GM12878 (cell line): Measurements from ENCODE around the gene MAGI2. TPM values are rescaled to one million over a fixed set of nuclear protein-coding genes. Genes with fewer than 3 reads are reported as not detected.

Experiments
- ATAC-seq: fragments of 200-7000 bp; cut with Tn5 transposase; 3 replicates; pipeline ENCODE4 v1.9.1; 2020; ENCODE audit warnings: mild to moderate bottlenecking, moderate library complexity
- BruUV-seq: library from RNA; stranded (reverse); fragments of 400-500 nt; replicated peaks from 2 replicates; lab custom pipeline; 2021; lab: Mats Ljungman, UMichigan
- CTCF ChIA-PET: fragments of 300-600 bp; sonication (Branson Sonifier 250); formaldehyde crosslinking; extraction: SDS; loops from one replicate; lab custom pipeline; 2021; ENCODE audit warnings: inconsistent platforms; lab: Yijun Ruan, JAX
- POLR2A ChIA-PET: fragments of 350-600 bp; formaldehyde crosslinking; extraction: SDS; loops from one replicate; lab custom pipeline; 2021; ENCODE audit warnings: inconsistent platforms; lab: Charles Lee
- RAD21 ChIA-PET: fragments of 300-600 bp; sonication (Branson Sonifier 250); formaldehyde crosslinking; loops from one replicate; lab custom pipeline; 2023; ENCODE audit warnings: antibody characterized with exemption; ENCODE audit not compliant: unreplicated experiment; lab: Charles Lee
- SMC1A ChIA-PET: fragments of 300-600 bp; sonication (Branson Sonifier 250); formaldehyde crosslinking; loops from one replicate; lab custom pipeline; 2023; ENCODE audit not compliant: unreplicated experiment, uncharacterized antibody; lab: Charles Lee
- DNase-seq: peaks from one replicate; pipeline ENCODE4 v3.0.0-alpha.2; 2011; ENCODE audit warnings: low read depth, low spot score
- FAIRE-seq: peaks from 3 replicates; lab custom pipeline; 2011; peaks lifted over from hg19 to GRCh38; lab: Jason Lieb, UNC
- H2AFZ ChIP-seq: 2 replicates; pipeline ENCODE4 v1.6.0; 2011; ENCODE audit warnings: low read depth, low read length, control low read depth; ENCODE audit not compliant: control insufficient read depth
- H3K27ac ChIP-seq: 2 replicates; pipeline ENCODE4 v1.5.1; 2011; ENCODE audit warnings: control low read depth; ENCODE audit not compliant: control insufficient read depth, insufficient read depth
- H3K27me3 ChIP-seq, 2 experiments: replicated peaks in 1 of 2; 2 replicates each; pipeline versions ENCODE4 v1.6.0 to v1.6.1; 2011; ENCODE audit warnings: low read length in 1 of 2; ENCODE audit not compliant: control insufficient read depth in 2 of 2, insufficient read depth in 2 of 2
- H3K36me3 ChIP-seq, 2 experiments: 2 replicates each; pipeline ENCODE4 v1.5.1; 2011; ENCODE audit warnings: low read length in 1 of 2; ENCODE audit not compliant: control insufficient read depth in 2 of 2, insufficient read depth in 2 of 2
- H3K4me1 ChIP-seq: 2 replicates; pipeline ENCODE4 v1.6.1; 2011; ENCODE audit warnings: mild to moderate bottlenecking, low read length, moderate library complexity, mixed read lengths; ENCODE audit not compliant: control insufficient read depth, insufficient read depth
- H3K4me2 ChIP-seq: 2 replicates; pipeline ENCODE4 v1.6.0; 2011; ENCODE audit warnings: control low read depth; ENCODE audit not compliant: control insufficient read depth, insufficient read depth
- H3K4me3 ChIP-seq: fragments of 200-600 bp; sonication (generic); 2 replicates; pipeline ENCODE4 v1.5.1; 2016
- H3K79me2 ChIP-seq: 2 replicates; pipeline ENCODE4 v1.6.0; 2011; ENCODE audit warnings: low read length; ENCODE audit not compliant: control insufficient read depth, insufficient read depth
- H3K9ac ChIP-seq: 2 replicates; pipeline ENCODE4 v1.8.0; 2011; ENCODE audit warnings: low read length, control low read depth, mixed read lengths; ENCODE audit not compliant: control insufficient read depth, insufficient read depth
- H3K9me3 ChIP-seq: replicated peaks from 3 replicates; pipeline ENCODE4 v1.5.1; 2011; ENCODE audit warnings: mild to moderate bottlenecking, low read length; ENCODE audit not compliant: control insufficient read depth, insufficient read depth
- H4K20me1 ChIP-seq: 2 replicates; pipeline ENCODE4 v1.6.0; 2011; ENCODE audit not compliant: control insufficient read depth, insufficient read depth
- BHLHE40 ChIP-seq, 2 experiments: fragments of 450-650 bp in 1 of 2; IDR thresholded peaks; 2 replicates each; pipeline ENCODE4 v1.6.1; 2011 to 2017; ENCODE audit warnings: low read depth in 2 of 2, borderline replicate concordance in 1 of 2, improper control_type of control experiment in 1 of 2, low read length in 1 of 2, mild to moderate bottlenecking in 1 of 2
- FOS ChIP-seq: IDR thresholded peaks from 3 replicates; pipeline ENCODE4 v1.6.1; 2011; ENCODE audit warnings: borderline replicate concordance; ENCODE audit not compliant: insufficient read length; ENCODE audit errors: extremely low read depth
- FOXM1 ChIP-seq: IDR thresholded peaks from 2 replicates; pipeline ENCODE4 v1.6.1; 2012; ENCODE audit warnings: low read depth, mild to moderate bottlenecking, inconsistent platforms, low read length, moderate library complexity
- HDGF ChIP-seq: fragments of 450-650 bp; IDR thresholded peaks from 2 replicates; pipeline ENCODE4 v1.6.1; 2016; ENCODE audit warnings: antibody characterized with exemption
- IKZF2 ChIP-seq, 2 experiments: fragments of 450-650 bp; IDR thresholded peaks; 2 replicates each; pipeline ENCODE4 v1.6.1; 2017; ENCODE audit warnings: mild to moderate bottlenecking in 2 of 2, moderate library complexity in 2 of 2
- JUNB ChIP-seq: IDR thresholded peaks from 2 replicates; pipeline ENCODE4 v1.6.1; 2016; ENCODE audit warnings: antibody characterized with exemption, mild to moderate bottlenecking
- NR2F1 ChIP-seq: fragments of 450-650 bp; conservative IDR thresholded peaks from 2 replicates; pipeline ENCODE4 v1.6.1; 2017; ENCODE audit warnings: mild to moderate bottlenecking
- SIX5 ChIP-seq: IDR thresholded peaks from 2 replicates; pipeline ENCODE4 v1.6.1; 2011; ENCODE audit warnings: mild to moderate bottlenecking, low read depth, low read length, moderate library complexity; ENCODE audit not compliant: severe bottlenecking
- SRF ChIP-seq, 2 experiments: IDR thresholded peaks; 2 replicates each; pipeline ENCODE4 v1.6.1; 2011; ENCODE audit warnings: low read depth in 2 of 2, low read length in 2 of 2, mild to moderate bottlenecking in 1 of 2, moderate library complexity in 1 of 2
- YBX1 ChIP-seq: fragments of 450-650 bp; IDR thresholded peaks from 2 replicates; pipeline ENCODE4 v1.6.1; 2016; ENCODE audit warnings: antibody characterized with exemption
- YY1 ChIP-seq: IDR thresholded peaks from 2 replicates; pipeline ENCODE4 v1.6.1; 2011; ENCODE audit warnings: low read depth, mild to moderate bottlenecking, low read length
- WGBS: methylation state at CpG from one replicate; pipeline ENCODE4 v1.1.6; 2016; ENCODE audit warnings: low lambda C conversion rate; ENCODE audit not compliant: insufficient replicate concordance, insufficient coverage; ENCODE audit errors: missing lambda C conversion rate; 5-methylcytosine and 5-hydroxymethylcytosine counted together
- in situ Hi-C: fragments of 300-500 bp; cut with MboI; formaldehyde crosslinking; loops from 9 replicates; pipeline ENCODE4 v1.14.3; 2018; ENCODE audit warnings: mixed read lengths
- intact Hi-C: fragments of 100-400 bp; cut with micrococcal nuclease; formaldehyde crosslinking; loops from one replicate; pipeline ENCODE4 v1.14.2; 2022; ENCODE audit not compliant: unreplicated experiment
- polyA plus RNA-seq, 11 experiments: library from polyadenylated mRNA; depleted of rRNA in 4 of 11; unstranded in 6 of 11; stranded (reverse) in 5 of 11; fragments of >200 nt; fragmentation: Nextera tagmentation in 4 of 11; fragmentation: Illumina TruSeq in 1 of 11; extraction: Ambion mirVana in 4 of 11; extraction: Trizol in 1 of 11; gene quantifications; 1 replicate in 1 of 11; 2 replicates in 10 of 11; pipeline versions ENCODE4 v1.2.1 to v1.2.3, GENCODE V29; 2011 to 2016; ENCODE audit warnings: inconsistent platforms in 2 of 11, missing spikeins in 2 of 11, low read depth in 1 of 11
- total RNA-seq, 4 experiments: library from RNA; depleted of rRNA in 3 of 4; stranded (reverse); fragments of >200 nt in 3 of 4; fragmentation: Illumina TruSeq in 1 of 4; extraction: Trizol in 1 of 4; gene quantifications; 2 replicates each; pipeline versions ENCODE4 v1.2.1 to v1.2.3, GENCODE V29; 2013 to 2021
- TF ChIP-seq, protein P1 (sequence below): fragments of 450-650 bp; conservative IDR thresholded peaks from 2 replicates; pipeline ENCODE4 v1.6.1; 2017; ENCODE audit warnings: mild to moderate bottlenecking, moderate library complexity
- TF ChIP-seq, protein P2 (sequence below): fragments of 450-650 bp; IDR thresholded peaks from 2 replicates; pipeline ENCODE4 v1.6.1; 2017; ENCODE audit warnings: mild to moderate bottlenecking, moderate library complexity

Gene MAGI2
- total and polyA plus RNA-seq, 10 of the 15 experiments (the other 5 are each of a cell fraction or from before 2014, with no cell fraction given), result 0.01 to 0.31 (median 0.05) TPM; not detected in 2

DNA sequence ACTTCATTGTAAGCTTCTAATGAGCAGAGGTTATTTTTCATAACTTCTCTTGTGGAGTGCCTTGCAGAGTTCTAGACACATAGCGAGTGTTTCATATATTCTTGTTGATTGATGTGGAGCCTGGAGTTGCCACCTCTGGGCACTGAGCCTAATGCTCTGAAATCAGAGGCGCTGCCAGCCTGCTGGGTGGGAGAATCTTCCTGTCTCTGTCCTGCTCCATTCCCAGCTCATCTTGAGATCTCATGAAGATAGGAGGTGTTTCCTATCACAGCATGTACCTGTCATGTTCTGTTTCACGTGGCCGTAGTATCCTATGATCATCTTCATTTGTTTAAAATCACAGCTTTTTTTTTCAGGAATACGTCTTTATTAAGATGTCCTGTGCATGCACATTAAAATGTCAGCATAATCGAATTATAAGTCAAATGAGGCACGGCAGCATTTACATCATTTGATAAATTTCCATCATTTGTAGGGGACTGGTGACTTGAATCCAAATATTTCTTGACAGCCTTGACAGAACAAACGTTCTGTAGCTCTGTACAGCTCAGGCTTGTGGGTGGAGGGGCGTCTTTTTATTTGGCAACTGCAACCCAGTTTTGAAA is 1261.9 kb downstream of the MAGI2 start:
- CTCF ChIA-PET, result interaction anchor here (0.8 to 1.4 kb wide), 3 partner anchors 8 to 62 kb away, joined by 3 to 4 read pairs (median 3); no protein-coding TSS in a partner anchor
- FAIRE-seq, result no peak
- Histone ChIP-seq H3K27ac (no peak overlapping the region), H3K4me1 (no peaks in the 10 kb centered on the region), H2AFZ (no peak overlapping the region), H3K9ac (no peak overlapping the region), H3K36me3 (no peaks in the 10 kb centered on the region), H3K9me3 (no peaks in the 10 kb centered on the region)
- intact Hi-C loops, result no loop called here
- in situ Hi-C loops, result no loop called here
- WGBS, result 24% methylated on average over 9 of the region's 9 CpGs
- no peak for TF ChIP-seq BHLHE40 (IDR thresholded peaks at IDR 0.05; ENCODE audit: borderline replicate concordance in 1 of 2, low read depth in 2 of 2, low read length in 1 of 2)
- TF ChIP-seq YBX1, result no peak
- TF ChIP-seq YY1, result no peak
- no peak for TF ChIP-seq FOS
- TF ChIP-seq NR2F1, result no peak
- TF ChIP-seq, protein P1, sequence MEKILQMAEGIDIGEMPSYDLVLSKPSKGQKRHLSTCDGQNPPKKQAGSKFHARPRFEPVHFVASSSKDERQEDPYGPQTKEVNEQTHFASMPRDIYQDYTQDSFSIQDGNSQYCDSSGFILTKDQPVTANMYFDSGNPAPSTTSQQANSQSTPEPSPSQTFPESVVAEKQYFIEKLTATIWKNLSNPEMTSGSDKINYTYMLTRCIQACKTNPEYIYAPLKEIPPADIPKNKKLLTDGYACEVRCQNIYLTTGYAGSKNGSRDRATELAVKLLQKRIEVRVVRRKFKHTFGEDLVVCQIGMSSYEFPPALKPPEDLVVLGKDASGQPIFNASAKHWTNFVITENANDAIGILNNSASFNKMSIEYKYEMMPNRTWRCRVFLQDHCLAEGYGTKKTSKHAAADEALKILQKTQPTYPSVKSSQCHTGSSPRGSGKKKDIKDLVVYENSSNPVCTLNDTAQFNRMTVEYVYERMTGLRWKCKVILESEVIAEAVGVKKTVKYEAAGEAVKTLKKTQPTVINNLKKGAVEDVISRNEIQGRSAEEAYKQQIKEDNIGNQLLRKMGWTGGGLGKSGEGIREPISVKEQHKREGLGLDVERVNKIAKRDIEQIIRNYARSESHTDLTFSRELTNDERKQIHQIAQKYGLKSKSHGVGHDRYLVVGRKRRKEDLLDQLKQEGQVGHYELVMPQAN, result no peak
- TF ChIP-seq SIX5, result no peak
- TF ChIP-seq JUNB, result no peak
- no peak for TF ChIP-seq IKZF2 (IDR thresholded peaks at IDR 0.05)
- no peak for TF ChIP-seq SRF (IDR thresholded peaks at IDR 0.05; ENCODE audit: low read depth in 2 of 2, low read length in 2 of 2)
- TF ChIP-seq, protein P2, sequence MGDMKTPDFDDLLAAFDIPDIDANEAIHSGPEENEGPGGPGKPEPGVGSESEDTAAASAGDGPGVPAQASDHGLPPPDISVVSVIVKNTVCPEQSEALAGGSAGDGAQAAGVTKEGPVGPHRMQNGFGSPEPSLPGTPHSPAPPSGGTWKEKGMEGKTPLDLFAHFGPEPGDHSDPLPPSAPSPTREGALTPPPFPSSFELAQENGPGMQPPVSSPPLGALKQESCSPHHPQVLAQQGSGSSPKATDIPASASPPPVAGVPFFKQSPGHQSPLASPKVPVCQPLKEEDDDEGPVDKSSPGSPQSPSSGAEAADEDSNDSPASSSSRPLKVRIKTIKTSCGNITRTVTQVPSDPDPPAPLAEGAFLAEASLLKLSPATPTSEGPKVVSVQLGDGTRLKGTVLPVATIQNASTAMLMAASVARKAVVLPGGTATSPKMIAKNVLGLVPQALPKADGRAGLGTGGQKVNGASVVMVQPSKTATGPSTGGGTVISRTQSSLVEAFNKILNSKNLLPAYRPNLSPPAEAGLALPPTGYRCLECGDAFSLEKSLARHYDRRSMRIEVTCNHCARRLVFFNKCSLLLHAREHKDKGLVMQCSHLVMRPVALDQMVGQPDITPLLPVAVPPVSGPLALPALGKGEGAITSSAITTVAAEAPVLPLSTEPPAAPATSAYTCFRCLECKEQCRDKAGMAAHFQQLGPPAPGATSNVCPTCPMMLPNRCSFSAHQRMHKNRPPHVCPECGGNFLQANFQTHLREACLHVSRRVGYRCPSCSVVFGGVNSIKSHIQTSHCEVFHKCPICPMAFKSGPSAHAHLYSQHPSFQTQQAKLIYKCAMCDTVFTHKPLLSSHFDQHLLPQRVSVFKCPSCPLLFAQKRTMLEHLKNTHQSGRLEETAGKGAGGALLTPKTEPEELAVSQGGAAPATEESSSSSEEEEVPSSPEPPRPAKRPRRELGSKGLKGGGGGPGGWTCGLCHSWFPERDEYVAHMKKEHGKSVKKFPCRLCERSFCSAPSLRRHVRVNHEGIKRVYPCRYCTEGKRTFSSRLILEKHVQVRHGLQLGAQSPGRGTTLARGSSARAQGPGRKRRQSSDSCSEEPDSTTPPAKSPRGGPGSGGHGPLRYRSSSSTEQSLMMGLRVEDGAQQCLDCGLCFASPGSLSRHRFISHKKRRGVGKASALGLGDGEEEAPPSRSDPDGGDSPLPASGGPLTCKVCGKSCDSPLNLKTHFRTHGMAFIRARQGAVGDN, result no peak
- no peak for TF ChIP-seq FOXM1
- TF ChIP-seq HDGF, result no peak
- TF ChIP-seq, all 136 proteins: peak for 0
- Histone ChIP-seq H3K4me2 (no peak overlapping the region), H3K79me2 (no peaks in the 10 kb centered on the region), H4K20me1 (no peaks in the 10 kb centered on the region), H3K27me3 (no peaks in the 10 kb centered on the region), H3K4me3 (no peak overlapping the region)
- ChIA-PET POLR2A (interaction anchor here (0.5 kb wide), 1 partner anchor 173 kb away, joined by 7 read pairs; no protein-coding TSS in a partner anchor), SMC1A (no interaction called here), RAD21 (interaction anchor here (0.7 kb wide), 1 partner anchor 310 kb away, joined by 3 read pairs; no protein-coding TSS in a partner anchor)
- no peak for DNase-seq
- no peak for ATAC-seq
- BruUV-seq, result no TSS peak
